HCT116 (cell line): ENCODE measurements around the gene SHC2. TPM values are rescaled to one million over a fixed set of nuclear protein-coding genes. Genes with fewer than 3 reads are reported as not detected.

Experiments
- ATAC-seq: fragments of 200-7000 bp; cut with Tn5 transposase; 2 replicates; pipeline ENCODE4 v1.9.1; 2020; ENCODE audit warnings: mild to moderate bottlenecking, moderate library complexity
- BruUV-seq: library from RNA; stranded (reverse); fragments of 400-500 nt; replicated peaks from 2 replicates; lab custom pipeline; 2021; lab: Mats Ljungman, UMichigan
- CTCF ChIA-PET: fragments of 300-600 bp; sonication (Branson Sonifier 250); formaldehyde crosslinking; loops from one replicate; lab custom pipeline; 2021; ENCODE audit warnings: antibody characterized with exemption; lab: Charles Lee
- POLR2A ChIA-PET: fragments of 300-600, 350-600 bp; sonication (Branson Sonifier 250); formaldehyde crosslinking; loops from one replicate; lab custom pipeline; 2021; ENCODE audit warnings: antibody characterized with exemption; lab: Charles Lee
- RAD21 ChIA-PET, 2 experiments: fragments of 300-600 bp; sonication (Branson Sonifier 250); formaldehyde crosslinking; loops; one replicate each; lab custom pipeline; 2023; ENCODE audit warnings: low total read pairs in 2 of 2; ENCODE audit not compliant: uncharacterized antibody in 2 of 2, unreplicated experiment in 2 of 2, low non-redundant PET in 1 of 2; lab: Charles Lee
- DNase-seq: peaks from one replicate; pipeline ENCODE4 v3.0.0-alpha.2; 2010; ENCODE audit warnings: low read depth, low spot score
- H2AFZ ChIP-seq: fragments of 200-600 bp; shearing (Covaris generic), sonication (generic); 2 replicates; pipeline ENCODE4 v1.6.1; 2017; ENCODE audit warnings: low read depth, mixed run types, mixed read lengths, antibody characterized with exemption, low read length; ENCODE audit not compliant: poor library complexity, severe bottlenecking
- H3K27ac ChIP-seq: 2 replicates; pipeline ENCODE4 v1.5.1; 2012; ENCODE audit warnings: low read depth, low read length
- H3K27me3 ChIP-seq: fragments of 200-600 bp; sonication (generic); 2 replicates; pipeline ENCODE4 v1.6.1; 2016; ENCODE audit warnings: mixed run types, low read length, mixed read lengths; ENCODE audit not compliant: insufficient read depth
- H3K36me3 ChIP-seq, 2 experiments: fragments of 200-500 bp in 1 of 2; fragments of 200-600 bp in 1 of 2; sonication (Bioruptor generic) in 1 of 2; sonication (generic) in 1 of 2; 2 replicates each; pipeline versions ENCODE4 v1.5.1 to v1.6.1; 2014 to 2016; ENCODE audit warnings: low read length in 2 of 2, inconsistent platforms in 1 of 2, mixed read lengths in 1 of 2, mixed run types in 1 of 2; ENCODE audit not compliant: insufficient read depth in 2 of 2, control insufficient read depth in 1 of 2
- H3K4me1 ChIP-seq, 2 experiments: fragments of 200-600 bp in 1 of 2; sonication (generic) in 1 of 2; 2 replicates each; pipeline versions ENCODE4 v1.5.1 to v1.6.1; 2012 to 2017; ENCODE audit warnings: low read length in 2 of 2, inconsistent platforms in 1 of 2, mild to moderate bottlenecking in 1 of 2, mixed read lengths in 1 of 2, mixed run types in 1 of 2, moderate library complexity in 1 of 2; ENCODE audit not compliant: insufficient read depth in 2 of 2, control insufficient read depth in 1 of 2
- H3K4me2 ChIP-seq: fragments of 200-600 bp; sonication (generic); 2 replicates; pipeline ENCODE4 v1.6.1; 2017; ENCODE audit warnings: mixed run types, low read length, mixed read lengths
- H3K4me3 ChIP-seq, 2 experiments: fragments of 200-600 bp in 1 of 2; sonication (generic) in 1 of 2; replicated peaks in 1 of 2; 2 replicates each; pipeline ENCODE4 v1.5.1; 2011 to 2016; ENCODE audit warnings: low read length in 2 of 2, control low read depth in 1 of 2, low read depth in 1 of 2, mild to moderate bottlenecking in 1 of 2, mixed read lengths in 1 of 2, mixed run types in 1 of 2
- H3K79me2 ChIP-seq: fragments of 200-600 bp; sonication (generic); 2 replicates; pipeline ENCODE4 v1.6.1; 2017; ENCODE audit warnings: mild to moderate bottlenecking, mixed run types, low read length, moderate library complexity, mixed read lengths; ENCODE audit not compliant: insufficient read depth
- H3K9ac ChIP-seq: fragments of 200-600 bp; sonication (generic); 2 replicates; pipeline ENCODE4 v1.6.1; 2016; ENCODE audit warnings: low read length, mixed read lengths
- H3K9me2 ChIP-seq: fragments of 200-600 bp; sonication (generic), shearing (Covaris generic); 2 replicates; pipeline ENCODE4 v1.6.1; 2017; ENCODE audit warnings: mixed run types, mild to moderate bottlenecking, moderate library complexity; ENCODE audit not compliant: insufficient read depth
- H3K9me3 ChIP-seq, 2 experiments: fragments of 200-500 bp in 1 of 2; fragments of 200-600 bp in 1 of 2; sonication (Bioruptor generic) in 1 of 2; sonication (generic) in 1 of 2; 2 replicates each; pipeline ENCODE4 v1.6.1; 2014 to 2017; ENCODE audit warnings: low read length in 2 of 2, mixed read lengths in 2 of 2, inconsistent platforms in 1 of 2, low read depth in 1 of 2, mild to moderate bottlenecking in 1 of 2, mixed run types in 1 of 2, moderate library complexity in 1 of 2; ENCODE audit not compliant: control insufficient read depth in 1 of 2, insufficient read depth in 1 of 2
- H4K20me1 ChIP-seq: fragments of 200-600 bp; sonication (generic), shearing (Covaris generic); 2 replicates; pipeline ENCODE4 v1.6.1; 2017; ENCODE audit warnings: mixed run types, mild to moderate bottlenecking, moderate library complexity; ENCODE audit not compliant: insufficient read depth
- CBX3 ChIP-seq: IDR thresholded peaks from 2 replicates; pipeline ENCODE4 v1.6.1; 2012; ENCODE audit warnings: low read depth
- CEBPB ChIP-seq: IDR thresholded peaks from 2 replicates; pipeline ENCODE4 v1.6.1; 2012; ENCODE audit warnings: low read depth
- ELF1 ChIP-seq: IDR thresholded peaks from 2 replicates; pipeline ENCODE4 v1.6.1; 2012; ENCODE audit warnings: low read depth, borderline replicate concordance
- EZH2 ChIP-seq: fragments of 200-600 bp; sonication (generic); IDR thresholded peaks from 2 replicates; pipeline ENCODE4 v1.6.1; 2017; ENCODE audit warnings: antibody characterized with exemption, mixed run types
- EZH2phosphoT487 ChIP-seq: fragments of 200-600 bp; IDR thresholded peaks from 2 replicates; pipeline ENCODE4 v1.6.1; 2018; ENCODE audit warnings: antibody characterized with exemption, borderline replicate concordance
- FOSL1 ChIP-seq: IDR thresholded peaks from 2 replicates; pipeline ENCODE4 v1.6.1; 2012; ENCODE audit warnings: low read depth
- JUND ChIP-seq: IDR thresholded peaks from 2 replicates; pipeline ENCODE4 v1.6.1; 2012
- POLR2A ChIP-seq: IDR thresholded peaks from 2 replicates; pipeline ENCODE4 v1.7.0; 2011; ENCODE audit warnings: borderline replicate concordance; ENCODE audit not compliant: insufficient read depth, insufficient read length; ENCODE audit errors: extremely low read depth
- POLR2AphosphoS5 ChIP-seq: IDR thresholded peaks from 2 replicates; pipeline ENCODE4 v1.6.1; 2011; ENCODE audit warnings: mild to moderate bottlenecking, low read depth, low read length, moderate library complexity
- SRF ChIP-seq: IDR thresholded peaks from 2 replicates; pipeline ENCODE4 v1.6.1; 2012; ENCODE audit warnings: low read depth
- YY1 ChIP-seq: IDR thresholded peaks from 2 replicates; pipeline ENCODE4 v1.6.1; 2011; ENCODE audit warnings: low read length, low read depth, moderate library complexity, mild to moderate bottlenecking; ENCODE audit not compliant: insufficient replicate concordance; ENCODE audit errors: extremely low read depth
- ZFX ChIP-seq: fragments of 450-650 bp; IDR thresholded peaks from 2 replicates; pipeline ENCODE4 v1.6.1; 2017
- ZNF274 ChIP-seq: fragments of 200-500 bp; sonication (Bioruptor generic); IDR thresholded peaks from 2 replicates; pipeline ENCODE4 v1.6.1; 2014; ENCODE audit warnings: mild to moderate bottlenecking, low read depth, low read length, inconsistent platforms
- intact Hi-C: fragments of 100-400 bp; cut with micrococcal nuclease; formaldehyde crosslinking; loops from 2 replicates; pipeline ENCODE4 v1.10.0; 2022
- total RNA-seq: library from RNA; stranded (reverse); gene quantifications from one replicate; pipeline ENCODE4 v1.2.1, GENCODE V29; 2021; ENCODE audit not compliant: unreplicated experiment
- TF ChIP-seq, protein P1 (sequence below): IDR thresholded peaks from 2 replicates; pipeline ENCODE4 v1.6.1; 2012
- TF ChIP-seq, protein P2 (sequence below): IDR thresholded peaks from 2 replicates; pipeline ENCODE4 v1.6.1; 2012
- TF ChIP-seq, protein P3 (sequence below): IDR thresholded peaks from 2 replicates; pipeline ENCODE4 v1.6.1; 2012; ENCODE audit warnings: low read depth
- TF ChIP-seq, protein P4 (sequence below): IDR thresholded peaks from 2 replicates; pipeline ENCODE4 v1.6.1; 2011; ENCODE audit warnings: mild to moderate bottlenecking, low read length, moderate library complexity; ENCODE audit not compliant: insufficient replicate concordance; ENCODE audit errors: extremely low read depth

SHC2 gene
- total RNA-seq, 1 experiment from 2014 or later: 2.5 TPM

DNA sequence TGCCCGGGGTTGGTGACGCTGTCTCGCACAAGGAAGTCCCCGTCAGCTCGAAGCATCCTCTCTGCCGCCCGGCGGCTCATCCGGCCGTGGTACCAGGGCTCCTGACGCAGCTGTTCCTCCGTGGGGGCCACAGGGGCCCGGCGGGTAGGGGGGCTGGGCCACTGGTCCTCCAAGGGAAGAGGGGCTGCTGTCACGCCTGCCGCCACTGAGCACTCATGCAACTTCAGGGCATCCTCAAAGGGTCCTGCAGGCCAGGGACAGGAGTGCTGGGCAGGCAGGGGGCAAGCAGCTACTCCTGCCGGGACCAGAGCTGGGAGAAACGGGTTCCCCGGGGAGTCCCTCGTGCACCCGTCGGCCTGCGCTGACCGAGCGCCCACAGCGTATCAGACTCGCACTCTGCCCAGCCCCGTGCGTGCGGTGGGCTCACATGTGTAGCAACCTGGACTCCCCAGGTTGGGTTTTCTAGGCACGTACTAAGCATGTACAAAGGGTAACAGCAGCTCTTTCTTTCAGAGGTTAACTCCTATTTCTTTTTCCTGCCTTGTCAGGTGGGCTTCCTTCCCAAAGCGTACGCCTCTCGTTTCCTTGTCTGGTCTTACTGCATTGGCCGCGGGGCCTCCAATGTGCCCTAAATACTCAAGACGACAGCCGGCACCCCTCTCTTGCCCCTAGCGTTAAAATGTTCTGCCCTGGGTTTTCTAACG is 38.5 kb downstream of the SHC2 start:
- RAD21 ChIA-PET: interaction anchor here in 1 of 2 experiments (0.6 kb wide), 2 partner anchors 17 to 81 kb away, joined by 3 to 4 read pairs; no protein-coding TSS in a partner anchor
- no peaks in the 10 kb centered on the region for H3K4me1 ChIP-seq
- DNase-seq: no peak
- no peaks in the 10 kb centered on the region for H3K79me2 ChIP-seq
- ATAC-seq: no peak
- no peak overlapping the region for H2AFZ ChIP-seq
- POLR2A ChIA-PET: no interaction called here
- intact Hi-C loops: no loop called here
- CTCF ChIA-PET: no interaction called here
- no peaks in the 10 kb centered on the region for H3K36me3 ChIP-seq
- no peaks in the 10 kb centered on the region for H3K9me3 ChIP-seq
- no peaks in the 10 kb centered on the region for H3K27me3 ChIP-seq
- no peak overlapping the region for H3K4me2 ChIP-seq
- H3K4me3 ChIP-seq: no peak overlapping the region
- TF ChIP-seq ZNF274 (no peak), EZH2phosphoT487 (no peak), EZH2 (no peak), YY1 (no peak), CBX3 (no peak), ELF1 (no peak), POLR2A (no peak), FOSL1 (no peak), ZFX (no peak), POLR2AphosphoS5 (no peak), JUND (no peak), SRF (no peak), CEBPB (no peak)
- TF ChIP-seq, protein P1, sequence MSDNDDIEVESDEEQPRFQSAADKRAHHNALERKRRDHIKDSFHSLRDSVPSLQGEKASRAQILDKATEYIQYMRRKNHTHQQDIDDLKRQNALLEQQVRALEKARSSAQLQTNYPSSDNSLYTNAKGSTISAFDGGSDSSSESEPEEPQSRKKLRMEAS: no peak
- TF ChIP-seq, protein P2, sequence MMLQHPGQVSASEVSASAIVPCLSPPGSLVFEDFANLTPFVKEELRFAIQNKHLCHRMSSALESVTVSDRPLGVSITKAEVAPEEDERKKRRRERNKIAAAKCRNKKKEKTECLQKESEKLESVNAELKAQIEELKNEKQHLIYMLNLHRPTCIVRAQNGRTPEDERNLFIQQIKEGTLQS: no peak
- TF ChIP-seq, protein P3, sequence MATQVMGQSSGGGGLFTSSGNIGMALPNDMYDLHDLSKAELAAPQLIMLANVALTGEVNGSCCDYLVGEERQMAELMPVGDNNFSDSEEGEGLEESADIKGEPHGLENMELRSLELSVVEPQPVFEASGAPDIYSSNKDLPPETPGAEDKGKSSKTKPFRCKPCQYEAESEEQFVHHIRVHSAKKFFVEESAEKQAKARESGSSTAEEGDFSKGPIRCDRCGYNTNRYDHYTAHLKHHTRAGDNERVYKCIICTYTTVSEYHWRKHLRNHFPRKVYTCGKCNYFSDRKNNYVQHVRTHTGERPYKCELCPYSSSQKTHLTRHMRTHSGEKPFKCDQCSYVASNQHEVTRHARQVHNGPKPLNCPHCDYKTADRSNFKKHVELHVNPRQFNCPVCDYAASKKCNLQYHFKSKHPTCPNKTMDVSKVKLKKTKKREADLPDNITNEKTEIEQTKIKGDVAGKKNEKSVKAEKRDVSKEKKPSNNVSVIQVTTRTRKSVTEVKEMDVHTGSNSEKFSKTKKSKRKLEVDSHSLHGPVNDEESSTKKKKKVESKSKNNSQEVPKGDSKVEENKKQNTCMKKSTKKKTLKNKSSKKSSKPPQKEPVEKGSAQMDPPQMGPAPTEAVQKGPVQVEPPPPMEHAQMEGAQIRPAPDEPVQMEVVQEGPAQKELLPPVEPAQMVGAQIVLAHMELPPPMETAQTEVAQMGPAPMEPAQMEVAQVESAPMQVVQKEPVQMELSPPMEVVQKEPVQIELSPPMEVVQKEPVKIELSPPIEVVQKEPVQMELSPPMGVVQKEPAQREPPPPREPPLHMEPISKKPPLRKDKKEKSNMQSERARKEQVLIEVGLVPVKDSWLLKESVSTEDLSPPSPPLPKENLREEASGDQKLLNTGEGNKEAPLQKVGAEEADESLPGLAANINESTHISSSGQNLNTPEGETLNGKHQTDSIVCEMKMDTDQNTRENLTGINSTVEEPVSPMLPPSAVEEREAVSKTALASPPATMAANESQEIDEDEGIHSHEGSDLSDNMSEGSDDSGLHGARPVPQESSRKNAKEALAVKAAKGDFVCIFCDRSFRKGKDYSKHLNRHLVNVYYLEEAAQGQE: no peak
- TF ChIP-seq, protein P4, sequence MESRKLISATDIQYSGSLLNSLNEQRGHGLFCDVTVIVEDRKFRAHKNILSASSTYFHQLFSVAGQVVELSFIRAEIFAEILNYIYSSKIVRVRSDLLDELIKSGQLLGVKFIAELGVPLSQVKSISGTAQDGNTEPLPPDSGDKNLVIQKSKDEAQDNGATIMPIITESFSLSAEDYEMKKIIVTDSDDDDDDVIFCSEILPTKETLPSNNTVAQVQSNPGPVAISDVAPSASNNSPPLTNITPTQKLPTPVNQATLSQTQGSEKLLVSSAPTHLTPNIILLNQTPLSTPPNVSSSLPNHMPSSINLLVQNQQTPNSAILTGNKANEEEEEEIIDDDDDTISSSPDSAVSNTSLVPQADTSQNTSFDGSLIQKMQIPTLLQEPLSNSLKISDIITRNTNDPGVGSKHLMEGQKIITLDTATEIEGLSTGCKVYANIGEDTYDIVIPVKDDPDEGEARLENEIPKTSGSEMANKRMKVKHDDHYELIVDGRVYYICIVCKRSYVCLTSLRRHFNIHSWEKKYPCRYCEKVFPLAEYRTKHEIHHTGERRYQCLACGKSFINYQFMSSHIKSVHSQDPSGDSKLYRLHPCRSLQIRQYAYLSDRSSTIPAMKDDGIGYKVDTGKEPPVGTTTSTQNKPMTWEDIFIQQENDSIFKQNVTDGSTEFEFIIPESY: no peak
- TF ChIP-seq, all 23 proteins: peak for 0
- BruUV-seq: no TSS peak
- Histone ChIP-seq H4K20me1 (no peaks in the 10 kb centered on the region), H3K27ac (no peak overlapping the region), H3K9me2 (no peaks in the 10 kb centered on the region), H3K9ac (no peak overlapping the region)
